Putamen (tissue), 1 donor: Measurements from ENCODE around the gene CASKIN2.
"Not testable (repeated sequence)": the region's sequence is repeated elsewhere in the genome, so short reads cannot be mapped to it uniquely, and the experiment has no call there.

Experiments used
- DNase-seq: peaks from one replicate; pipeline ENCODE4 v3.0.0-alpha.2; 2016; ENCODE audit warnings: low spot score

CASKIN2 gene

GRCh38 chr17:75546181-75546580 is 30.8 kb upstream of the CASKIN2 start:
- no peak for DNase-seq

GRCh38 chr17:75544250-75544649 is 28.9 kb upstream of the CASKIN2 start:
- DNase-seq = no peak

DNA sequence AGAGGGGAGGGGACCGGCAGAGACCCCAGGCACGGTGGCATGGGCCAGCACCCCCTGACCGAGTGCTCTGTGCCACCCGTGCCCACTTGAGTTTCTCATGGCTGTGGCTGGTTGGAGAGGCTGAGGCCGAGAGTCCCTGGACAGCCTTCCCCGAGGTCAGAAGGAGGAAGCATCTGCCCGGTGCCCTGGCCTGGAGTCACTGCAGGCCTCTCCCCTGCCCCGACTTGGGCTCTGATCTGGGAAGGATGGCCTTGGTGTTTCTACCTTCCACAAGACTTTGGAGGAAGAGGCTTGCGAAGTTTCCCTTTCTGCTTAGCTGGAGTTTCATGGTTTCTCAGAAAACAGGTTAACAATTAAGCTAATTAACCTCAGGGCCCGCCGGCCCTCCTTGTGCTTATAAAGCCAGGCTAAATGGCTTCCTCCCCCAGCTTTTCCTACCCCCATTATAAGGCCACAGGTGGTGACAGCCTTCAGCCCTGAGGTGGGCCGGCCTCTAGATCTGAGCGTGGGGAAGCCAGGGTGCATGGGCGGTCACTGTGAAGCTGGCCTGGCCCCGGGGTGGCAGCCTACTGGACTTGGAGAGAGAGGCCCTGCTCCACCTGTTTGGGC is 27.5 kb upstream of the CASKIN2 start:
- no peak for DNase-seq

- no peak for DNase-seq
Measured at GRCh38 chr17:75542229-75542628, 26.9 kb upstream of the CASKIN2 start.

DNA sequence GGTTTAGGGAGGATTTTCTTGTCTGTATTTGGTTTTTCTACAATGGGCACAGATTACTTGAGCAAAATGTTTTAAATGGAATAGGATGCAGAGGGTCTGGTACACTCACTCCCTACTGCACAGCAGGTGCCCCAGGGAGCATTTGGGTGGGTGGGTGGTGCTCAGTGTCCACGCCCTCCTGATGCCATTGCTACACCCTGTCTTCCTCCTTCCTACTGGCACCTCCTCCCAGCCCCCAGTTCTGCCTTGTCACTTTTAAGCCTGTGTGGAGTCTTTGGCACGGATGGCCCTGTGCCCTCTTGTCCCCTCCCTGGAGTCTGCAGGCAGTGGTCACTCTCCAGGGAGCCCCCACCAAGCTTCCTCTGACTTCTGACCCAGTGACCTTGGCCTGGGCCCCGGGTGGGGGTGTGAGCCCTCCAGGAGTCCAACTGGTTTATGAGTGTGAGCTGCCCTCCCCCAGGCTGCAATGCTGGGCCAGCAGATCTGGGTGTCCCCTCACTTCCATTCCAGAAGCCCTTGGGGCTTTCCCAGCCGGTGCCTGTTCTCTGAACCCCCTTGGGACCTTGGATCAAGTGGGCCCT is 25.7 kb upstream of the CASKIN2 start:
- DNase-seq = no peak

DNA sequence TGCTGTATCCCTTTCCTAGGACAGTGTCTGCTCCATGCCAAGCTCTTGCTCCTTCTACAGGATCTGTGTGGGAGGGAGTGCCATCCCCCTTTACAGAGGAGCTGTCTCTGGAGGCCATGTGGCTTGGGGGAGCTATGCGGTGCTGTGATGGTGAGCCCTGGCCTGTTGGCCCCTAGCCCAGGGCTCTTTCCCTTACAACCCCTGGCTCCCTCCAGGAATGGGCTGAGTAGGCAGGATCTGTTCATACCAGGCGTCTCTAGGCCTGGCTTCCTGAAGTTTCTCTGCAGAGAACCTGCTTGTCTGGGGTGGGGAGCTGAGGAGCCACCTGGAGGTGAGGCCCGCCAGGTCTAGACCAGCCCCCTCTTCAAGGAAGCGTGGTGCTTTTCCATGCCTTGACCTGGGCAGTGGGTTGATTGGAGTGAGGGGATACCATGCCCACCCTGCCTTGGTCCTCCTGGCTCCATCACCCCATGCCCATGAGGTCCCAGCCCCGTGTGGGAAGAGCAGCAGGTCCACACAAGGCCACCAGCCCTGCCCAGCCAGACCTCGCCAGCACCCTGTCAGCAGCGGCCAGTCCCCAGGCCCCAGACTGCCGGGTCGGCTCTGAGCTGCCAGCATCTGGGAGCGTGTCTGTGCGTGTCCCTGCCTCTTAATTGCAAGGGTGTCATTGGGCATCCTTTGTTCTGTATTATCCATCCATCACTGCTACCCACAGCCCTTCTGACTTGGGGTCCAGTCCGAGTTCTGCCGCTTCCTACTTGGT is 24.8 kb upstream of the CASKIN2 start:
- no peak for DNase-seq

GRCh38 chr17:75536366-75536765 is 21.0 kb upstream of the CASKIN2 start:
- DNase-seq = no peak

DNA sequence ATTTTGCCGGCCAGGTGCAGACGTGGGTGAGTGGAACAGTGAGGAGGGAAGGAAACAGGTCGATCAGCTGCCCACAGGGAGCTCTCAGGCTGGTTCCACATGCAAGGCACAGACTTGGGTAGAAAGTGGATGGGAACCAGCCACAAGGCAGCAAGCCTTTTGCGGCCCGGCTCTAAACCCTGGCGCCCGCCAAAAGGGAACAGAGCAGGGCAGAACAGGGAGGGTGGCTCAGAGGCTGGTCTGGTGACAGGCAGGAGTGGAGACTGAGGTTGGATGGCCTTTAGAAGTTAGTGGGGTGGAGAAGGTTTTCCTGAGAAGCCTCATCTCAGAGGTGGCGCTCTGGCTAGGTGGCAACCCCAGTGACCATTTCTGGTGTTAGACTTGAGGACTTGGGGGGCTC is 20.5 kb upstream of the CASKIN2 start:
- DNase-seq = no peak

GRCh38 chr17:75535119-75535537 is 19.8 kb upstream of the CASKIN2 start:
- DNase-seq = no peak

DNA sequence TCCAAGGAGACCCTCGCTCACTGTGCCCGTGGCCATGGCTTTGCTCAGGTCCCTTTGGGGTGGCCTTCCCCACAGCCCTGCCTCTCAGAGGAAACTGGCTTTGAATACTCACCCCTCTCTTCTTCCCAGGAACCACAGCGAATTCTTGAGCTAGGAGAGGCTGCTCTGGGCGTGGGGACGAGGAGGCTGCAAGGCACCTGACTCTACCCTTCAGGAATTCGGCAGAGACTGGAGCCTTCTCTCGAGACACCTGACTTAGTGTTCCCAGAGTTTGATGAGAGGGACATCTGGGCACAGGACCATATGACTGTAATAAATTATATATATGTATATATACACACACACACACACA is 16.4 kb upstream of the CASKIN2 start:
- no peak for DNase-seq

- DNase-seq = no peak
Measured at GRCh38 chr17:75530837-75531720, 15.7 kb upstream of the CASKIN2 start.

DNA sequence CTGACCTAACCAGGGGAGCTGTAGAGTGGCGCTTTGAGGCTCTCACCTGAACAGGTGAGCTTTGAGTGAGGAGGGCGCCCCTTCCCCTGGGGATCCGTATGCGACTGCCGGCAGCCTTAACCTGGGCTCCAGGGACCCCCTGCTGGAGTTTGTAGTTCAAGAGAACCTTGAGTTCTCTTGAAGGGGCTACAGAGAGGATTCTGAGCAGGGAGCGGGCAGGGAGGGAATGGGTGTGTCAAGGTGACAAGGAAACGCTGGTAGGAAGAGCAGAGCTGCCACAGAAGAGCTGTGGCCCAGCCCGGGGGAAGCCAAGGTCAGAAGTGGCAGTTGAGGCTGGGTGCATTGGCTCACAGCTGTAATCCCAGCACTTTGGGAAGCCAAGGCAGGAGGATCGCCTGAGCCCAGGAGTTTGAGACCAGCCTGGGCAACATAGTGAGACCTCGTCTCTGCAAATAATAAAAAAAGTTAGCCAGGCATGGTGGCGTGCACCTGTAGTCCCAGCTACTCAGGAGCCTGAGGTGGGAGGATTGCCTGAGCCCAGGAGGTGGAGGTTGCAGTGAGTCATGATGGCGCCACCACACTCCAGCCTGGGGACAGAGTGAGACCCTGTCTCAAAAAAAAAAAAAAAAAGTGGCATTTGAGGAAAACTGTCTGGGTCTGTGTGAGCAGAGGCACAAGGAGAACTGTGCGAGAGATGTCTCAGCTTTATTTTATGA is 11.4 kb upstream of the CASKIN2 start:
- DNase-seq = no peak

DNA sequence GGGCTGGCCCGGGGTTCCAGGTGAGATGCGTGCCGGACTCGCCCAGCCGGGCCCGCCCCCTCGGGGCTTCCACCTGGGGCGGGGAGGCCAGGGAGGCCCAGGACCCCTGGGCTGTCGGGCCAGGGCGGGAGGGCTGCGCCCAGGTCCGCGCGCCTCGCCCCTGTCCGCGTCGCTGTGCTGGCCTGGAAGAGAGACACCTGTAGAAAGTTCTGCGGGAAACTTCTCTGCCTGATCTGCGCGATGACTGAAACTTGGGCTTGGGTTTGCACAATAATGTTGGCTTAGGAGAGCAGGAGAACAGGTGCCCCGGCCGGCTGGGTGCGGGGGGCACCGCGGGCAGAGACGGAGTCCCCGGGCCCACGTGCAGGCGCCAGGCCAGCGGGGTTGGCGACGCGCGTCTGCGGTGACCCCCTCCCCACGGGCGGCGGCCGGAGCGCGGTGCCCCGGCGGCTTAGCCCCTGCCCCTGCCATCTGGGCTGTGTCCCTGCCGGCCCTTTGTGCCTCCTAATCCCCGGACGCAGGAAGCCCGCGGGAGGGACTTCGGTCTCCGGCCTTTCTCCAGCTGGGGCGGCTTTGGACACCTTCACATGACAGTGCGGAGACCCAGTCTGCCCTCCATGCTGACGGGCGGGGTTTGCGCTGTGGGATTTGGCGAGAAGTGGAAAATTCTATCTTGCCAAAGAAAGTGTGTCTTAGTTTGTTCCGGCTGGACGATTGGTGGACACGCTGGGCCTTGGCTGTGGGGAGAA is 10.6 kb upstream of the CASKIN2 start:
- no peak for DNase-seq

DNA sequence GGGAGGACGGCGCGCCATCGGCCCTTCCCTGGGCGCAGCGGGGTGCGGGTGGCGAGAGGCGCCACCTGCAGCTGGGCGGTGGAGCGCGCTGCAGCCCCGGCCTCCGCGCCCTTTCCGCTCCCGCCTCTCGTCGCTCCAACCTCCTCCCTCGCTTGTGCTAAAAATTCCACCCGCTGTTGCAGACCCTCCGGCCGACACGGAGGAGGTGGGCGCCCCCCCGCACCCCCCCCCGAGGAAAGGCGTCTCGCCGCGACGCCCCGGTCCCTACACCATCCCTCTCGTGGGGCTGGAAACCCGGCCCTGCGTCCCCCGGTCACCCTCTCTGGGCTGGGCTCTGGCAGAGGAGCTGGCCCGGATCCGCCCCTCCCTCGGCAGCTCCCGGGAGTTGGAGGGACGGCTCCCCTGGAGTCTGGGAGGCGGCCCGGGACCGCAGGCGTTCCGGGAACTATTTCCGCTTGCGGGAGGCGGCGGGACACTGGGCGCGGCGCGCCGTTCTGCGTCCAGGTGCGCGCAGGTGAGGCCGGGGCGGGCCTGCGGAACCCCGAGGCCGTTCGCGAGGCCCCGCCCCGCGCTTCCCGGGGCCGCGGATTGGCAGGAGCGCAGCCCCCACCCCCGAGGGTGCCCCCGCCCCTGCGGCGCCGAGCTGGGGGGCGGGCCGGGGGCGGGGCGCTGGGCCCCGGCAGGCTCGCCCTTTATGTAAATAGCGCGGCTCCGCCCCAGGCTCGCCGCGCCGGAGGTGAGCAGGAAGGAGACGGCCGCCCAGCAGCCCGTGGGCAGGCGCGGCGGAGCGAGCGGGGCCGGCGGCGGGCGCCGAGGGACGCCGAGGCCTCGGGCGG is 9.9 kb upstream of the CASKIN2 start, which contains the start of gene LLGL2:
LLGL2 (plus strand) TSS at position 728 of the 836 bp plus-strand sequence. CDS start 17,730 bp downstream, outside the sequence.
- DNase-seq = no peak

GRCh38 chr17:75524269-75524969 is 9.1 kb upstream of the CASKIN2 start:
- DNase-seq = no peak

DNA sequence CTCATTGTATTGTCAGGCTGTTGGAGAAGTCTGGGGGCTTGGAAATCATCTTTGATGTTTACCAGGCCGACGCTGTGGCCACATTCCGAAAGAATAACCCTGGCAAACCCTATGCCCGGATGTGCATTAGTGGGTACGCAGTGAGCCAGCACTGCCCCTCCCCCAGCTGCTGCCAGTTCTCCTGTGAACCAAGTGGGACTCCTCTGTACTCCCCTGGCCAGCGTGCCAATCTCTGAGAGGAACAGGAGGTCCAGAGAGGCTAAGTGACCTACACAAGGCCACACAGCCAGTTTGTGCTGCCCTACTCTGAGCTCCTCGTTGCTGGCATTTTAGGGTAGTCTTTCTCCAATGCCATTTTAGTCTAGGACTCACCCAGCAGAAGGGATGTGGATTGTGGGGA is 8.3 kb upstream of the CASKIN2 start:
- DNase-seq = no peak

- DNase-seq = no peak
Measured at GRCh38 chr17:75521951-75522727, 6.8 kb upstream of the CASKIN2 start.

DNA sequence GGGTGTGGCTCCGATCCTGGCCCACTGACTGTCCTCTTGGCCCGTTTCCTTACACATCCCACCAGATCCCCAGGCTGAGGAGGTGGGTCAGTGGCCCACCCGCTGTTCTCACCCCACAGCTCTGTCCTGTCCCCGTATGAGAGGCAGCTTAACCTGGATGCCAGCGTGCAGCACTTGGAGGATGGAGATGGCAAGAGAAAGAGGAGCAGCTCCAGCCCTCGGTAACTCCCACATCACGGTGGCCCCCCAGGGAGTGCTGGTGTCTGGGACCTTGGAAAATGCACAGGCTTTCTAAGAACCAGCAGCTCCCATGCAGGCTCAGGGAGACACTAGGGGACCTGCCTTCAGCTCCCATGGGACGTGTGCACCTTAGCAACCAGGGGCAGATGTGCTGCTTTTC is 6.0 kb upstream of the CASKIN2 start:
- DNase-seq = no peak

DNA sequence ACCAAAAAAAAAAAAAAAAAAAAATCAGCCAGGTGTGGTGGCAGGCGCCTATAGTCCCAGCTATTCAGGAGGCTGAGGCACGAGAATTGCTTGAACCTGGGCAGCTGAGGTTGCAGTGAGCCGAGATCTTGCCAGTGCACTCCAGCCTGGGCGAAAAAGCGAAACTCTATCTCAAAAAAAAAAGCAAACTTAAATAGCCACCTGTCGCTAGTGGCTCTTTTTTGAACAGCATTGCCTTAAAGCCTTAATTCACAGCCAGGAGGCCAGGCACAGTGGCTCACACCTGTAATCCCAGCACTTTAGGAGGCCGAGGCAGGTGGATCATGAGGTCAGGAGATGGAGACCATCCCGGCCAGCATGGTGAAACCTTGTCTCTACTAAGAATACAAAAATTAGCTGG is 5.1 kb upstream of the CASKIN2 start:
- not testable (repeated sequence) for DNase-seq
